C4-2B (cell line): ENCODE measurements around the gene LMCD1.

Experiments
- H3K27ac ChIP-seq: fragments of 450-650 bp; 2 replicates; pipeline ENCODE4 v1.5.1; 2017
- CTCF ChIP-seq: fragments of 450-650 bp; conservative IDR thresholded peaks from 2 replicates; pipeline ENCODE4 v1.5.1; 2017; ENCODE audit warnings: mild to moderate bottlenecking
- ZFX ChIP-seq: fragments of 450-650 bp; IDR thresholded peaks from 2 replicates; pipeline ENCODE4 v1.6.1; 2017

The LMCD1 gene

GRCh38 chr3:8518138-8518537, 16.5 kb downstream of the LMCD1 start:
- TF ChIP-seq ZFX (no peak), CTCF (no peak)
- no peak overlapping the region for H3K27ac ChIP-seq

GRCh38 chr3:8519156-8519555, 17.5 kb downstream of the LMCD1 start:
- no peak overlapping the region for H3K27ac ChIP-seq
- TF ChIP-seq CTCF, result no peak
- no peak for TF ChIP-seq ZFX

GRCh38 chr3:8519774-8520448, 18.3 kb downstream of the LMCD1 start:
- TF ChIP-seq ZFX (no peak), CTCF (no peak)
- H3K27ac ChIP-seq, result no peak overlapping the region

GRCh38 chr3:8520816-8521403, 19.3 kb downstream of the LMCD1 start:
- TF ChIP-seq ZFX (no peak), CTCF (no peak)
- no peak overlapping the region for H3K27ac ChIP-seq

- H3K27ac ChIP-seq, result no peak overlapping the region
- no peak for TF ChIP-seq CTCF
- no peak for TF ChIP-seq ZFX
These were observed 21.4 kb downstream of the LMCD1 start for GRCh38 chr3:8523041-8523440.

GRCh38 chr3:8524249-8524648, 22.6 kb downstream of the LMCD1 start:
- H3K27ac ChIP-seq, result no peak overlapping the region
- no peak for TF ChIP-seq ZFX
- TF ChIP-seq CTCF, result no peak

- H3K27ac ChIP-seq, result no peak overlapping the region
- no peak for TF ChIP-seq CTCF
- TF ChIP-seq ZFX, result no peak
These were observed 23.2 kb downstream of the LMCD1 start for GRCh38 chr3:8524656-8525399.
